ENCODE measurements around the gene SOX5. TPM values are rescaled to one million over a fixed set of nuclear protein-coding genes. Genes with fewer than 3 reads are reported as not detected.
"Not testable (repeated sequence)": the region's sequence is repeated elsewhere in the genome, so short reads cannot be mapped to it uniquely, and the experiment has no call there.

SOX5 gene
- total and polyA plus RNA-seq, 2 of the 8 experiments (the other 6 are each of a cell fraction or from before 2014, with no cell fraction given): 2.2 to 2.6 TPM

- Histone ChIP-seq H3K18ac (ENCODE audit: extremely low read depth, low read length) (no peak overlapping the region), H3K9me3 (ENCODE audit: insufficient read depth in 2 of 2, low read depth in 1 of 2, low read length in 1 of 2) (no peaks in the 10 kb centered on the region), H4K91ac (replicated peaks; ENCODE audit: insufficient read length, low read length) (no peak overlapping the region), H3K14ac (ENCODE audit: insufficient read length) (no peak overlapping the region), H4K8ac (ENCODE audit: extremely low read depth, insufficient read depth, low read length) (no peak overlapping the region), H3K27ac (ENCODE audit: low read depth, low read length) (no peak overlapping the region), H3K27me3 (replicated peaks in 1 of 4; ENCODE audit: control insufficient read depth in 3 of 4, extremely low read depth in 1 of 4, insufficient read depth in 3 of 4, low read length in 3 of 4) (no peaks in the 10 kb centered on the region), H2BK20ac (ENCODE audit: low read length) (no peak overlapping the region), H3K23me2 (ENCODE audit: low read depth, low read length) (no peaks in the 10 kb centered on the region), H2BK120ac (replicated peaks; ENCODE audit: low read depth, low read length) (no peak overlapping the region), H2AFZ (ENCODE audit: low read length) (no peak overlapping the region), H3K4ac (replicated peaks; ENCODE audit: insufficient read length, low read depth, low read length) (no peak overlapping the region), H4K5ac (ENCODE audit: insufficient read length, low read depth, low read length) (no peak overlapping the region), H3K4me3 (ENCODE audit: extremely low read depth in 1 of 4, insufficient read depth in 2 of 4, low read depth in 3 of 4, low read length in 4 of 4) (no peak overlapping the region), H4K20me1 (replicated peaks in 1 of 2; ENCODE audit: control insufficient read depth in 1 of 2, insufficient read depth in 2 of 2, low read length in 2 of 2) (no peaks in the 10 kb centered on the region), H2BK15ac (ENCODE audit: low read length) (no peak overlapping the region), H2BK12ac (ENCODE audit: low read depth, low read length) (no peak overlapping the region), H3K79me1 (ENCODE audit: low read depth, low read length) (no peaks in the 10 kb centered on the region), H3K36me3 (ENCODE audit: control insufficient read depth in 2 of 4, insufficient read depth in 4 of 4, low read length in 3 of 4) (no peaks in the 10 kb centered on the region), H2BK5ac (ENCODE audit: low read depth, low read length) (no peak overlapping the region), H2AK5ac (ENCODE audit: low read depth, low read length) (no peak overlapping the region), H3K4me1 (replicated peaks in 1 of 4; ENCODE audit: control insufficient read depth in 3 of 4, insufficient read depth in 4 of 4, low read length in 3 of 4) (no peaks in the 10 kb centered on the region), H3K56ac (replicated peaks; ENCODE audit: insufficient read length, low read depth, low read length) (no peak overlapping the region), H3K23ac (ENCODE audit: insufficient read length) (no peak overlapping the region), H3K79me2 (ENCODE audit: control insufficient read depth in 1 of 2, insufficient read depth in 2 of 2, low read length in 2 of 2) (no peaks in the 10 kb centered on the region), H3K9ac (replicated peaks in 1 of 4; ENCODE audit: extremely low read depth in 1 of 4, low read depth in 3 of 4, low read length in 3 of 4) (no peak overlapping the region), H3K4me2 (ENCODE audit: insufficient read depth in 1 of 2, low read depth in 2 of 2, low read length in 2 of 2) (no peak overlapping the region)
- POLR2A ChIA-PET (ENCODE audit: partially characterized antibody): no interaction called here
- CTCF ChIA-PET (ENCODE audit: partially characterized antibody): interaction anchor here (0.9 kb wide), 1 partner anchor 14 kb away, joined by 3 read pairs; no protein-coding TSS in a partner anchor
- 88% methylated on average over 8 of the region's 8 CpGs; no CpG with 5 or more reads in 1 of the 2 experiments for WGBS, 2 experiments (ENCODE audit: extremely low coverage in 1 of 2, insufficient coverage in 1 of 2, insufficient read length in 1 of 2, insufficient replicate concordance in 2 of 2, low coverage in 1 of 2, low lambda C conversion rate in 2 of 2, missing lambda C conversion rate in 1 of 2)
- no peak for TF ChIP-seq RAD21 (IDR thresholded peaks at IDR 0.05 in 1 of 2, conservative IDR thresholded peaks at IDR 0.05 in 1 of 2; ENCODE audit: low read depth in 2 of 2, low read length in 2 of 2)
- TF ChIP-seq, protein P1, sequence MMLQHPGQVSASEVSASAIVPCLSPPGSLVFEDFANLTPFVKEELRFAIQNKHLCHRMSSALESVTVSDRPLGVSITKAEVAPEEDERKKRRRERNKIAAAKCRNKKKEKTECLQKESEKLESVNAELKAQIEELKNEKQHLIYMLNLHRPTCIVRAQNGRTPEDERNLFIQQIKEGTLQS (IDR thresholded peaks at IDR 0.05; ENCODE audit: insufficient read depth, low read depth, low read length): no peak
- FAIRE-seq: no peak
- no peak for DNase-seq (ENCODE audit: low read depth in 1 of 2, low spot score in 2 of 2)
These were observed 125.1 kb downstream of the SOX5 start for GRCh38 chr12:23824358-23824757.

DNA sequence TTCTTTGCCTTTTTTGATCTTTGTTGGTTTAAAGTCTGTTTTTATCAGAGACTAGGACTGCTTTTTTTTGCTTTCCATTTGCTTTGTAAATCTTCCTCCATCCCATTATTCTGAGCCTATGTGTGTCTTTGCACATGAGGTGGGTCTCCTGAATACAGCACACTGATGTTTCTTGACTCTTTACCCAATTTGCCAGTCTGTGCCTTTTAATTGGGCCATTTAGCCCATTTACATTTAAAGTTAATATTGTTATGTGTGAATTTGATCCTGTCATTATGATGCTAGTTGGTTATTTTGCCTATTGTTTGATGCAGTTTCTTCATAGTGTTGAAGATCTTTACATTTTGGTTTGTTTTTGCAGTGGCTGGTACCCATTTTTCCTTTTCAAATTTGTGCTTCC is 126.6 kb downstream of the SOX5 start:
- H3K79me1 ChIP-seq (ENCODE audit: low read depth, low read length); H4K20me1 ChIP-seq (replicated peaks in 1 of 2; ENCODE audit: control insufficient read depth in 1 of 2, insufficient read depth in 2 of 2, low read length in 2 of 2); H2BK15ac ChIP-seq (ENCODE audit: low read length); H3K9ac ChIP-seq (replicated peaks in 1 of 4; ENCODE audit: extremely low read depth in 1 of 4, low read depth in 3 of 4, low read length in 3 of 4); H3K23me2 ChIP-seq (ENCODE audit: low read depth, low read length); H3K27ac ChIP-seq (ENCODE audit: low read depth, low read length); H2BK12ac ChIP-seq (ENCODE audit: low read depth, low read length); H4K91ac ChIP-seq (replicated peaks; ENCODE audit: insufficient read length, low read length); H3K18ac ChIP-seq (ENCODE audit: extremely low read depth, low read length); H4K5ac ChIP-seq (ENCODE audit: insufficient read length, low read depth, low read length); H2BK120ac ChIP-seq (replicated peaks; ENCODE audit: low read depth, low read length); DNase-seq (ENCODE audit: low read depth in 1 of 2, low spot score in 2 of 2); H2AFZ ChIP-seq (ENCODE audit: low read length); H3K14ac ChIP-seq (ENCODE audit: insufficient read length); H3K56ac ChIP-seq (replicated peaks; ENCODE audit: insufficient read length, low read depth, low read length); H3K27me3 ChIP-seq (replicated peaks in 1 of 4; ENCODE audit: control insufficient read depth in 3 of 4, extremely low read depth in 1 of 4, insufficient read depth in 3 of 4, low read length in 3 of 4); H3K4me3 ChIP-seq (ENCODE audit: extremely low read depth in 1 of 4, insufficient read depth in 2 of 4, low read depth in 3 of 4, low read length in 4 of 4); FAIRE-seq; H3K4me1 ChIP-seq (replicated peaks in 1 of 4; ENCODE audit: control insufficient read depth in 3 of 4, insufficient read depth in 4 of 4, low read length in 3 of 4); CTCF ChIA-PET (ENCODE audit: partially characterized antibody); H3K23ac ChIP-seq (ENCODE audit: insufficient read length); H2BK20ac ChIP-seq (ENCODE audit: low read length); H3K79me2 ChIP-seq (ENCODE audit: control insufficient read depth in 1 of 2, insufficient read depth in 2 of 2, low read length in 2 of 2); H3K9me3 ChIP-seq (ENCODE audit: insufficient read depth in 2 of 2, low read depth in 1 of 2, low read length in 1 of 2); H3K4me2 ChIP-seq (ENCODE audit: insufficient read depth in 1 of 2, low read depth in 2 of 2, low read length in 2 of 2); H2BK5ac ChIP-seq (ENCODE audit: low read depth, low read length); POLR2A ChIA-PET (ENCODE audit: partially characterized antibody); H3K36me3 ChIP-seq (ENCODE audit: control insufficient read depth in 2 of 4, insufficient read depth in 4 of 4, low read length in 3 of 4); H2AK5ac ChIP-seq (ENCODE audit: low read depth, low read length); H3K4ac ChIP-seq (replicated peaks; ENCODE audit: insufficient read length, low read depth, low read length); H4K8ac ChIP-seq (ENCODE audit: extremely low read depth, insufficient read depth, low read length): not testable (repeated sequence)
